Fibroblast of skin of right biceps (primary cell): Measurements from ENCODE around the gene SLC25A42.
"Not testable (repeated sequence)": the region's sequence is repeated elsewhere in the genome, so short reads cannot be mapped to it uniquely, and the experiment has no call there.

Experiments
- DNase-seq: peaks from one replicate; pipeline ENCODE4 v3.0.0-alpha.2; 2013

Gene SLC25A42

DNA sequence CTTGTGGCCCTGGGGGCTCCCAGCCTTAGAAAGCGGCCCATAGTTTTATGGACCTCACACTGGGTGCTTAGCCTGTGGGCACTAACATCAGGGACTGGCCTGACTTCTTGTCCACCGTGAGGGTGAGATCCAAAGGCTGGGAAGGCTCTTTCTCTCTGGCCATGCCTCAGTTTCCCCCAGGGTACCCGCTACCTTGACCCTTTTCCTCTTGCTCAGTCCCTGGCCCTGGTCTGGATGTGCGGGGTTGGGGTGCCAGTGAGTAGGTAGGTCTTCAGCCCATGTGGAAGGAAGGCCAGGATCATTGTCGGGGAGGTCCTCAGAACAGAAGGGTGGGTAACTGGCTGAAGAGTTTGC, 76.1 kb downstream of the SLC25A42 start:
- no peak for DNase-seq

- peak; percentile 8 for DNase-seq
These were observed 76.7 kb downstream of the SLC25A42 start for GRCh38 chr19:19140476-19140875.

GRCh38 chr19:19142347-19142746, 78.6 kb downstream of the SLC25A42 start:
- no peak for DNase-seq

DNA sequence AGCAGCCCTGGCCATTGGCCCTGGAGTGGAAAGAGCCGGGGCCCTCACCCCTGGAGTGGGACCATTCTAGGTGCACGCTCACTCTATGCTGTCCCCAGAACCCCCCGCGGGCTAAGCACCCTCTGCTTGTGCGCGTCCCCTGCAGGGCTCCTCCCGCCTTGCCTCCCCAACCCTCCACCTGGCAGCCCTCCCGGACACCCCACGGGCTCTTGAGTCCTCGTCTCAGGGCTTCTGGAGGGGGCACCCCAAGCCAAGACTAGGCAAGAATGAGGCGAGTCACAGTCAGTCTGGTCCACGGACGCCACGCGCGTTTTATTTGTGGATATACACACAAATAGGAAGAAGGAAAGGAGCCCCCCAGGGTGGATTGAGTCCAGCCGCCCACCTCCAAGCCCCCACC, 81.5 kb downstream of the SLC25A42 start:
- DNase-seq: no peak

DNA sequence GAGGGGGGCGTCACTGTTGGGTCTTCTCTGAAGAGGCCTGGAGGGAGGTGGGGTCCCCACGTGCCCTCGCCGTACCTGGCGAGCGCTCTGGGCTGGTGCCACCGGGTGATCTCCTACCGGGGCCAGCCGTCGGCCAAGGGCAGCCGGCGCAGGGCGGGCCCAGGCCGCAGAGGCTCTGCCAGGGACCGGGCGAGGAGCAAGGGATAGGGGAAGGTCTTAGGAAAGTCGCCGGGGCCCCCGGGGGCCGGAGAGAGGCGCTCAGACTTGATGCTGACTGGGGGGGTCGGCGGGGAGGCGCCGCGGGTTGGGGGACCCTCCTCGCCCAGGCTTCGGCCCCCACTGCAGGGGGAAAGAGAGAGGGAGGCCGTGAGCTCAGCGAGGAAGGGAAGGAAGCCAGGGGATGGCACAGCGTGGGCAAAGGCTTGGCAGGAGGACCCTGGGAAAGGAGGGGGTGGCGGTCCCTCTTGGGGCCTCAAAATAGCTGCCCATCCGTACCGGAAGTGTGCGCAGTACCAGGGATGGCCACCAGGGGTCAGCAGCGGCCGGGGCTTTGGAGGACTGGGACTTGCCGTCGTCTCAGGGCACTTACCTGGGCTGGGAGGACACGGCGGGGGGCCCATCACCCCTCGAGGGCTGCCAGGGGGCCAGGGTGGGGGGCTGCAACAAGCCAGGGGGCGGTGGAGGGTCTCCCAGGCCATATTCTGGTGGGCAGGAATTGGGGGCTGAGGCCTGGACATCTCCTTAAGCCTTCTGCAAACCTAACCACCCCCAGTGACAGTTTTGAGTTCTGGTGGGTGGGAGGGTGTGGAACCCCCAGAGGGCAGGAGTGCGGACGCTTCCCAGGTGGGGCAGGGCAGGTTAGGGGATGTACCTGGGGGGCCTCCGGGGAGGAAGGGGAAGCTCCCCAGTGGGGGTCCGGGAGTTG, 82.2 kb downstream of the SLC25A42 start:
- peak; percentile 55 for DNase-seq

DNA sequence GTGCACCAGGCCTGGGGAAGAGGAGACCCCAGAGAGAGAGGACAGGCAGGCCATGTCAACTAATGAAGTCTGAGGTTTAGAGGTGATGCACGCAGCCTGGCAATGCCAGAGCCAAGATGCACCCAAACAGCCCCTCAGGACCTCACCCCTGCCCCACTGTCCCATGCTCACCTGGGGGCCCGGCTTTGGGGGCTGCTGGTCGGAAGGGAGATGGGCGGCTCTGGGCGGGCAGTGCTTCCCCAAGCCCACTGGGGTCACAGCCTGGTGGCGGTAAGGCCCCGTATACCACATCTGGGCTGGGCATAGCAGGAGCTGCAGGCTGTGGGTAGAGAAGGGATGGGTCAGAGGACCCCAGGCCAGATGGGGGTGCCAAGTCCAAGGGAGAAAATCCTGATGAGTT, 83.1 kb downstream of the SLC25A42 start:
- DNase-seq: no peak

GRCh38 chr19:19147344-19147743, 83.5 kb downstream of the SLC25A42 start:
- no peak for DNase-seq

DNA sequence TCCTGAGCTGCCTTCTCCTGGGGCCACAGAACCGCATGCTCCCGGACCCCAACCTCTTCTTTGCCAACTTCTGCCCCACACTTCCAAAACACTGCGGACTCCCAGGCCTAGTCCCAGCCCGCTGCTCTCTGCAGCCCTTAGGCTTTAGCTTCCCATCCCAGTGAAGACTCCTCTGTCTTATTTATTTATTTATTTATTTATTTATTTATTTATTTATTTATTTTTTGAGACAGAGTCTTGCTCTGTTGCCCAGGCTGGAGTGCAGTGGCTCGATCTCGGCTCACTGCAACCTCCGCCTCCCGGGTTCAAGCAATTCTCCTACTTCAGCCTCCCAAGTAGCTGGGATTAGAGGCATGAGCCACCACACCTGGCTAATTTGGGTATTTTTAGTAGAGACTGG, 84.7 kb downstream of the SLC25A42 start:
- DNase-seq: not testable (repeated sequence)

DNA sequence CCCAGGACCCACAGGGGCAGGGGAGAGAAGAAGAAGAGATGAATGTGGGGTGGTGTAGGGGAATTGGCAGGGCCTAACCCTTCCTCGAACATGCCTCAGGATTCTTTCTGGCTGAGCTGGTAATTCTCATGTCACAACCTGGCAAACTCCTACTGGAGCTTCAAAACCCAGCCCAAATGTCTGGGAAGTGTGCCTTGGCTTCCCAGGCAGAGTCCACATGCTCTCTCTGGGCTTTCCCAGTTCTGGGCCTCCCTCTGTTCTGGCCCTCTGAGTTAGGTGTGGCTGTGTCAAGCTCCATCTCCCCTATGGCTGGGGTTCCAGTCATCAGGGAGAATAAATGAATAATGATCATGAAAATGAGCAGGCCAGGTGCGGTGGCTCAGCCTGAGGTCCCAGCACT, 85.6 kb downstream of the SLC25A42 start:
- DNase-seq: no peak

DNA sequence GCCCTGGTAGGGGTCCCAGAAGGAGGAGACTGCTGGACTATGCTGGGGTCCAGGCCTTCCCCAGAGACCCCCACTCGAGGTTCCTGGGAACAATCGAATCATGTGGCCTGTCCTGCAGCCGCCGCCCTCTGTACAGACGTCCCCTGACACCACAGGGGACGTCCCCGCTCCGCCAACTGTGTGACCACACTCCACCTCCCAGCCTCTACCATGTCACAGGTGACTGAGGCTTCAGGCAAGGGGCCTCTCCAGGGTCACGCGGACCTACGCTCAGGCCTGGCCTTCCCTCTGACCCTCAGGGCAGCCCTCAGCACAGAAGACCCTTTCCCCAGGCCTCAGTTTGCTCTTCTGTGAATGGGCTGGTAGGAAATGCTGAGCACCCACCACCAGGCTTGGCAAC, 87.6 kb downstream of the SLC25A42 start:
- no peak for DNase-seq

- DNase-seq: no peak
These were observed 89.0 kb downstream of the SLC25A42 start for GRCh38 chr19:19152668-19153384.

DNA sequence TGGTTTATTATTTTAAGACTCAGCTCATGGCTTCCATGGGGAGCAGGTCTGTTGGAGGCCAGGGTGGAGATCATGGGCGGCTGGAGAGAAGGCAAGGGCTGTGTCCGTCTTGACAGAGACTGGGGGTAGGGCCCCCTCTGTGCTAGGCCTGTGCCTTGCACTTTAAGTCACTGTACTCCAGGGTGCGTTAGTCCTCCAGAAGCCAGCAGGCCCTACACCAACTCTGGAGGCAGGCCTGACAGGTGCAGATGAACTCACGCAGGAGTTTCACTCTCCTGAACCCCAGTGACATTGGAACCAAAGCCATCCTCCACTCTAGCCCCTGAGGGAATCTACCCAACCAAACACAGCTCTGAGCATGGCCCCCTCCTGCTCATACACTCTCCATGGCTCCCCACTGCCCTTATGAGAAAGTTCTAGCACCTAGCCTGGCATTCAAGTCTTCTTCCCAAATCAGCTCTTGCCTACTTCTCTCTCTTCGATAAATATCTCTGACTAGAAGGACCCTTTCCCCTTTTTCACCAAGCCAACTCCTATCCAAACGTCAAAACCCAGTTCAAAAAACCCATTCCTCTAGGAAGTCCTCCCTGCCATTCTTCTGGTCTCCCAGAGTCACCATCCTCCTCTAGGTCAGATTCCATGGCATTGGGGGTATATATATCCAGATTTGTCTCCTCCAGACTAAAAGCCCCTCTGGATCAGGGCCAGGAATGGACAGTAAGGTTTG, 91.1 kb downstream of the SLC25A42 start:
- DNase-seq: no peak

DNA sequence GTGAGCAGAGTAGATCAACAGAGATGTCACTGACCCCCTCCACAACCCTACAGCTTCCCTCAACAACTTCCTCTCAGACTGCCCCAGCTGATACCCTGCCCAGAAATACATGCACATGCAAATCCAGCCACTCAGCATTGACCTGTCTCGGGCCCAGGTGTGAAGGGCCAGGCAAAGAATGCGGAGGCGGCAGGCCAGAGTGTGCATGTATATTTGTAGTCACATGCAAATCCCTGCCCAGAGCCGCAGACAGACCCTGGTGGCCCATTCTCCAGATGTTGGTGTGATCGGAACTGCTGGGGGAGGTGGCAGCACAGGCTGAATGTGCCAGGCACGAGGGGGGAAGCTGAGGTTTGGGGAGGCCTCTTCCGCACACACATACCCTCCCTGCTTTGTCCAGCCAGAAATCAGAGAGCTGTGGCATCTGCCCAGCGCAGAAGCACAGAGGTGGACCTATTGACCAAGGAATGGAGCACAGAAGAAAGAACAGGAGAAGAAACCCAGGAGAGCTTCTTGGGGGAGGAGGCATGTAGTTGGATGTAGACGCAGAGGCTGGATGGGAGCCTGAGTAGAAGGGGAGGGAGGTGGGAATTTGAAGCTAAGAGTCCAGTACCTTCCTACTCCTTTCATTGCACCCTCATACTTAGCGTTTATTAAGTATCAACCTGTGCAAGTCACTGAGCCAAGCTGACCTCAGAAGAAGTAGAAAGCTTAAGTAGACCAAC, 91.9 kb downstream of the SLC25A42 start:
- DNase-seq: no peak

- no peak for DNase-seq
These were observed 94.0 kb downstream of the SLC25A42 start for GRCh38 chr19:19157808-19158207.

DNA sequence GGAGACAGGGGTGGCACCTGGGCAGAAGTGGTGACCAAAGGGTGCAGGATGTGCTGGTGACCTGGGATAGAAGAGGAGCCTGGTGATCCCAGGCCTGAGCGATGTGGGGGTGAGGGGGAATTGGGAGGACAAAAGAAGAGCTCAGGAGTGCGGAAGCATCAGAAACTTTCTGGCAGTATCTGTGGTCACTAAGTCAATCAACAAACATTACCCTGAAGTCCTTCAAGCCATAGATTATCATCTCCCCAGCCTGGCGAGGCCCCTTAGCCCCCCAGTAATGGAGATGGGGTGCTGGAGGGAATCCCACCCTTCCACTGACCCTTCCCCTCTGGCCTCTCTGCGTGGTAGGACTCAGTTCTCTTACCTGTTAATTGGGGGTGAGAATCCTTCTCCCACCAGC, 95.7 kb downstream of the SLC25A42 start:
- no peak for DNase-seq

GRCh38 chr19:19160461-19161035, 96.8 kb downstream of the SLC25A42 start:
- no peak for DNase-seq

GRCh38 chr19:19162495-19162894, 98.7 kb downstream of the SLC25A42 start:
- no peak for DNase-seq
